B cell (primary cell): ENCODE measurements around the gene MOV10L1.

Experiments used
- EZH2 ChIP-seq: IDR thresholded peaks from 2 replicates; pipeline ENCODE4 v1.6.1; 2012; ENCODE audit warnings: borderline replicate concordance, low read depth, mild to moderate bottlenecking, moderate library complexity, low read length; ENCODE audit not compliant: insufficient read depth, poor library complexity, severe bottlenecking
- TF ChIP-seq, protein P1 (sequence below): fragments of 200-600 bp; IDR thresholded peaks from one replicate; pipeline ENCODE4 v1.8.0; 2022; ENCODE audit warnings: antibody characterized with exemption, mild to moderate bottlenecking

- TF ChIP-seq, protein P1, sequence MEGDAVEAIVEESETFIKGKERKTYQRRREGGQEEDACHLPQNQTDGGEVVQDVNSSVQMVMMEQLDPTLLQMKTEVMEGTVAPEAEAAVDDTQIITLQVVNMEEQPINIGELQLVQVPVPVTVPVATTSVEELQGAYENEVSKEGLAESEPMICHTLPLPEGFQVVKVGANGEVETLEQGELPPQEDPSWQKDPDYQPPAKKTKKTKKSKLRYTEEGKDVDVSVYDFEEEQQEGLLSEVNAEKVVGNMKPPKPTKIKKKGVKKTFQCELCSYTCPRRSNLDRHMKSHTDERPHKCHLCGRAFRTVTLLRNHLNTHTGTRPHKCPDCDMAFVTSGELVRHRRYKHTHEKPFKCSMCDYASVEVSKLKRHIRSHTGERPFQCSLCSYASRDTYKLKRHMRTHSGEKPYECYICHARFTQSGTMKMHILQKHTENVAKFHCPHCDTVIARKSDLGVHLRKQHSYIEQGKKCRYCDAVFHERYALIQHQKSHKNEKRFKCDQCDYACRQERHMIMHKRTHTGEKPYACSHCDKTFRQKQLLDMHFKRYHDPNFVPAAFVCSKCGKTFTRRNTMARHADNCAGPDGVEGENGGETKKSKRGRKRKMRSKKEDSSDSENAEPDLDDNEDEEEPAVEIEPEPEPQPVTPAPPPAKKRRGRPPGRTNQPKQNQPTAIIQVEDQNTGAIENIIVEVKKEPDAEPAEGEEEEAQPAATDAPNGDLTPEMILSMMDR, result no peak
- no peak for TF ChIP-seq EZH2
Measured at GRCh38 chr22:50184902-50185374, 95.1 kb downstream of the MOV10L1 start.
